RPMI7951 (cell line): ENCODE measurements around the gene ATP2B2. TPM values are rescaled to one million over a fixed set of nuclear protein-coding genes. Genes with fewer than 3 reads are reported as not detected.
A peak's percentile ranks its signal among the peaks of the same experiment; 100 is the strongest.

Source experiments
- DNase-seq: peaks from one replicate; pipeline ENCODE4 v3.0.0-alpha.2; 2012; ENCODE audit warnings: low read depth
- total RNA-seq: library from RNA; depleted of rRNA; stranded (reverse); fragments of >200 nt; shearing (Covaris generic); gene quantifications from 2 replicates; pipeline ENCODE4 v1.2.3, GENCODE V29; 2014

The ATP2B2 gene
- total RNA-seq, 1 experiment from 2014 or later, result 0.72 TPM

- DNase-seq, result peak; percentile 53
Observed at GRCh38 chr3:10432156-10432845, 73.1 kb downstream of the ATP2B2 start.

DNA sequence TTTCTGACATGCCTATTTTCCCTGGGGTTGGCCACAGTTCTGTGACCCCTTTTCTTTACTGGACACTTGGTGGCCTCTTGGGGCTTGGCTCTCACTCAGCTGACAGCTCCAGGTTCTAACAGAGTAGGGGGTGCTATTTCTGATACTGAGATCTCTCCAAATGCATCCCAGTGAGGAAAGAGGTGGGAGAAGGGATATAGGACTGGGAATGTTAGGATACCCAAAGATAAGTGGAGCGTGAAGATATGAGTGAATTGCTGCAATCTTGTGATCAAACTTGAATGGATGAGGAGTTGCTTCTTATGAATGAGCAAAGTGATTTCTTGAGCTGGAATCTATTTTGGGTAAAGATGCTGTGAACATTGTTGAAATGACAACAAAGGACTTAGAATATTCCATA is 74.6 kb downstream of the ATP2B2 start:
- no peak for DNase-seq

GRCh38 chr3:10428406-10429091 is 76.8 kb downstream of the ATP2B2 start:
- no peak for DNase-seq

DNA sequence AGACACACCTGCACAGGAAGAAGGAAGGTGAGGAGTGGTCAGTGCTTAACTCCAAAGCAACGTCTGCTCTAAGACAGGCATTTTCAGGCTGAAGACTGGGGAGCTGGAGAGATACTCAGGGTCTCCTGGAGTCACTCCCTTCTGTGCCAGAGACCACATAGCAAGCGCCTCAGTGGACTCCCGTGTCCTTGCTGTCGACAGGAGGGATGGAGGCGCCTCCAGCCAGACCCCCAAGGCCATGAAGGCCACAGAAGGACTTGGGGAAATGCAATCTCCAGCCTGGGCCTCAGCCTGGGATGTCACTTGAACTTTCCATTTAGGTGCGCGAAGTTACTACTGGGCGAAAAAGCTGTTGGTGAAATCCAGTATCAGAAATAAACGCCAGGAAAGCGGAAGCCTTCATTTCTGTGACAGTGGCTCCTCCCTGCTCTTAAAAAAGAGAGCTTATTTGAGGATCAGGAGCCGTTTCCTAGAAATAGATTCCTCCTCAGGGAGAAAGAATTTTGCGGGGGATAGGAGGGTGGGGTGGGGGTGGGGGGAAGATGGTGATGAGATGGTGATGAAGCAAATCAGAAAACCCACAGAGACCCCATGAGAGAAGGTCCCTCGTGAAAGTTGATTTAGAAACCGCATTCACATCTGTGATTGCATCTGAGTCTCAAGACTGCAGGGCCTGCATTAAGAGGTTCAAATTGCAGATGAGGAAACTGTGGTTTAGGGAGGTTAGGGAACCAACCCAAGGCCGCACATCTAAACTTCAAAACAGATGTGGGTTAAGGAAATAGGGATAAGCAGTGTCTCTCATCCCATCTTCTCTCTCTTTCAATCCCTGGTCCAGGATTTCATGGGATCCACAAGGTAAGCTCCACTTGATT is 78.8 kb downstream of the ATP2B2 start:
- no peak for DNase-seq

- DNase-seq, result no peak
Observed at GRCh38 chr3:10423171-10423882, 82.1 kb downstream of the ATP2B2 start.

GRCh38 chr3:10421996-10422395 is 83.4 kb downstream of the ATP2B2 start:
- DNase-seq, result no peak

DNA sequence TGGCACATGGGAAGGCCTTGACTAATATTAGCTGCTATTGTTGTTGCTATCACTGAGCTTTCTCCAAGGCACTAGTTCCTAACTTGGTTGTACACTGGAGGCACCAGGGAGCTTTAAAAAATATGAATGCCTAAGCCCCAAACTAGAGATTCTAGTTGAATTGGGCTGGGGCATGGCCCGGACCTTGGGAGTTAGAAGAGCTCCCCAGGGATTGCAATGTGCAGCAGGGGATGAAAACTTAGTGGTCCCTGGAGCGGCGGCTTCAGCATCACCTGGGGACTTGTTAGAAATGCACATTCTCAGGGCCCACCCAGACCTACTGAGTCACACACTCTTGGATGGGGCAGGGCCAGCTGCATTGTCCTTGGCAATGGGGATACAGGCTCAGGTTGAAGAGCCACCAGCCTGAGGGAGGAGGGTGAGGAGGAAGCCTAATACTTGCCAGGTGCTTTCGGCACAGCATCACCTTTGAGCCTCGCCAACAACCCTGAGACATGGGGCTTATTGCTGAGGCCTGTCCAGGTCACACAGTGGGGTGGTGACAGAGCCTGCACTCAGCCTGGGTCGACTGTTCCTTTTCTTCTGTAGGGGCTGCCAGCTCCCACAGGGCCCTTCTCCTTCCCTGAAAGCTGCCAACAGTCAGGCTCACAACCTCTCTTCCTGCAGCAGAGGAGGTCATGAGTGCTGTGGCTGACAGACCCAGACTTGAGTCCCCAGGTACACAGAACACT is 84.5 kb downstream of the ATP2B2 start:
- DNase-seq, result no peak

DNA sequence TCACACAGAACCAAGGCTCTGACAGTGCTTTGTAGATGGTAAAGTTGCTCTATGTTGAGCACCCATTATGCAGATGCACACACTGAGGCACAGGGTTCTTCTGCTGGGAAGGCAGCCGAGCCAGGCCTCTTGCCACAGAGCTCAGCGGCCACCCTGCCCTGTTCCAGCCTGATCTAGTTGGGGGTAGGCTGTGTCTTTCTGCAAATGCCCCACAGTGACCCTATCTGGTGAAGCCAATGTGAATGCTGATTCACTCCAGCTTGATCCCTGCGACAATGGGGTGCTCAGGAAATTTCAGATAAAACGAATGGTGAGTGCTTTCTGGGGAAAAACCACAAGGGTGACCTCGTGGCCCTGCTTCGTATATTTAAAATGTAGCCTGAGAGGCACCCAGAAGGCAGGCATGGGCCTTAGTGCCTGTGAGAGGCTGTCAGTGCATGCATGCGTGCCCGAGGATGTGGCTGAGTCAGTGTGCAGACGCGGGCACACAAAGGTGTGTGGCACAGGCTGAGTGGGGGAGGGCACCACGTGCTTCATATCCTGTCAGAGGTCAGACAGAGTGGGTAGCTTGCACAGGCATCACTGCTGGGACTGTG is 85.7 kb downstream of the ATP2B2 start:
- DNase-seq, result peak; percentile 39

DNA sequence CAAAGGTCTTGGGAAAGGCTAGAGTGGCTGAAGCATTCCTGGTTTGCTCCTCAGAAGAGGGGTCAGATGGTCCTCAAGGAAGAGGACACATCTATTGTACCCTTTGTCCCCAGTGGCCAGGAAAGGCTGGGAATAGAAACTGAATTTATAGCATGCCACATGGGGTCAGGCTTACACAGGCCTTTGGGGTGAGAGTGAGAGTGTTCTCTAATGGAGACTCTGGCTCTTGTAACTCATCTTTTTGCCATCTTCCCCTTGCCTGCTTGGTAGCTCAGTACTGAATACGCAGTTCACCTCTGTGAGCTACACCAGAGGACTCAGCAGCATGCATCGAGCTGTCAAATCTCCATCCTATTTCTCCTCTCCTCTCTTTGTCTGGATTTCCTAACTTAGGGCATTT is 87.5 kb downstream of the ATP2B2 start:
- peak; percentile 40 for DNase-seq

- DNase-seq, result no peak
Observed at GRCh38 chr3:10416730-10417300, 88.6 kb downstream of the ATP2B2 start.

- no peak for DNase-seq
Observed at GRCh38 chr3:10413041-10413440, 92.3 kb downstream of the ATP2B2 start.

DNA sequence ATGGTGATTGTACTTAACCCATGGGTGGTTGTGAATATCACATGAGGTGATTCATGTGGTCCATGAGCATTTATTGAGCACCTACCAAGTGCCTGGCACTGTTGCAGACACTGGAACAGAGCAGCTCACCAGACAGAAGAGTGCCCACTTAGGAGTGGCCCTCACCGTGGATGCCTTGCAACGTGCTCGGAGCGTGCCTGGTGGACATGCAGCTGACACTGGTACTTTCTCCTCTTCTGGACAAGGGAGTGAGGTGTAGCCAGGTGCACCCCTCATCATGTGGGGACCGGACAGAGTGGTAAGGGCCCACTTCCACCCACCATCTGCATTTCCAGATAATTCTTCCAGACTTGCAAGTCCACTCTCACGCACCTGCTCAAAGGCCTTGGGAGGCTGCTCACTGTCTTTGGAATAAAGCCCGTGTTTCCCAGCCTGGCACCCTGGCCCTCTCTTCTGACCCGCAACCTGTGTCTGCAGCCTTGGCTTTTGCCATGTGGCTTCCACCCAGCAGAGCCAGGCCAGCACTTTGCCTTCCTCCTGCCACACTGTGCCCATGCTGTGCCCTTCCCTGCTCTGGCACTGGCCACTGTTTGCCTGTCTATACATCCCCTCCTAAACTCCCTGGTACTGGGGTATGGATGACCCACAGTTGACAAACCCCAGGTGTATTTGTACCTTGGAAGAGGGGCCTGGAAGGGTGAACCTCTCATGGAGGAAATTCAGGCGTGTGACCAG is 93.6 kb downstream of the ATP2B2 start:
- no peak for DNase-seq

DNA sequence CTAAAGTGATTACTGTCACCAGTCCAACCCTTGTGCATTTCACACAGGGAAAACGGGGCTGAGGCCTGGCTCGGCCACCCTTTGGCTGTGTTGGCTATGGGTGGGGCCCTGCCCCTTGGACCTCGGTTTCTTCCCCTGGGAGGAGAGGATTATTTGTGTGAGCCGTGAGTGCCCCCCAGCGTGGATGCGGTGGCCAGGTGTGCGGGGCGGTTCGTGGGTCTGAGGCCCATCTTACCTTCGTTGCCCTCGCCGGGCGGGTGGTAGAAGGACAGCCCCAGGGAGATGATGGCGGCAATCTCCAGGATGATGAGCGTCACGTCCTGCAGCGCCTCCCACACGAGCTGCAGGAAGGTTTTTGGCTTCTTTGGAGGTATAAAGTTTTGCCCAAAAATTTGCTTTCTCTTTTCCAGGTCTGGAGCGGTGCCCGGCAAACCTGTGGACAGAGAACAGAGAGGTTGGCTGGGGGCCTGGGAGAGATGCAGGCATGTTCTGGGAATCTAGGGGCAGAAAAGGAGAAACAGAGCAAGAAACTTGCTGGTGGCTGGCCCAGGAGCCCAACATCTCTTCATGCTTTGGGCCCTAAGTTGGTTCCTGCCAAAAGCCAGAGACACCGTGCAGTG is 94.9 kb downstream of the ATP2B2 start:
- no peak for DNase-seq

GRCh38 chr3:10408680-10409079 is 96.7 kb downstream of the ATP2B2 start:
- DNase-seq, result peak; percentile 35

DNA sequence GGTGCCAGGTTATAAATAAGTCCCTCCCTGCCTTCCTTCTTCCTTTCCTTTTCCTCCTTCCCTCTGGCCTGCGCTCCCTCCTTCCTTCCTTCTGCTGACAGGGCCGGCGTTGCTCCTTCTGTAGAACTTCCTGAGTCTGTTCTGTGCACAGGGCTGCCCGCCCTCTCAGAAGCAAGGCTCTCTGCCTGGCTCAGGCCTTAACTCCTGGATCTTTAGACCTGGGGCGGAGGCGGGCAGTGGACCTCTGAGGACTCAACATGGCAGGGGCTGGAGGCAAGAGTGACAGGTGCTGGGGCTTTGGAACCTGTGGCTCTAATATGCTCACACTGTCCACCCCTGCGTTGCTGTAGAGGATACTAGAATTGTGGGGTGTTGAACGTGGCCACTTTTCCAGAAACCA is 98.0 kb downstream of the ATP2B2 start:
- DNase-seq, result no peak

DNA sequence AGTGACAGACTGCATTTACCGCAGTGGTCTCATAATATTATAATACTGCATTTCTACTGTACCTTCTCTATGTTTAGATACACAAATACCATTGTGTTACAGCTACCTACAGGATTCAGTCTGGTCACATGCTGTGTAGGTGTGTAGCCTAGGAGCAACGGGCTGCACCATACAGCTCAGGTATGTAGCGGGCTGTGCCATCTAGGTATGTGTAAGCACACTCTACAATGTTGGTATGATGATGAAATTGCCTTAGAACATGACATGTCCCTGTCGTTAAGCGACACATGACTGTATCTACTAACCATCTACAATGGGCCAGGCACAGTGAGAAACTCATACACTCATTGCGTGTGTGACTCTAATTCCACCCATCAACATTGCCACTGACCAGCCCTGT is 99.0 kb downstream of the ATP2B2 start:
- DNase-seq, result no peak

- DNase-seq, result no peak
Observed at GRCh38 chr3:10405816-10406215, 99.6 kb downstream of the ATP2B2 start.

DNA sequence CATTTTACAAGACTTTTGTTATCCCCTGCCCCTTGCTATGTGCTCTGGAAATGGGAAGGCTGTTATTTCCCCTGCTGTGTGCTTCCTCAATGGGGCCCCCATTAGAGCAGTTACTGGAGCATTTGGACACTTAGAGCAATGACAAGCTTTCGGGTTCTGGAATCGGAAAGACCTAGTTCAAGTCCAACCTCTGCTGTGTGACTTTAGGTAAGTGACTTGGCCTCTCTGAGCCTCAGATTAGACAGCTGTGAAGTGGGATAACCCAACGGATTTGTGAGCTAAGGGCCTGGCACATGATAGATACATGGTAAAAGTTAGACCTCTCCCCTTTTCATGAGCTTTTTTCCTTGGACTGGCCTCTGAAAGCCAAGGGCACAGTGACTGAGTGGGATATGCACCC is 100.5 kb downstream of the ATP2B2 start:
- no peak for DNase-seq

DNA sequence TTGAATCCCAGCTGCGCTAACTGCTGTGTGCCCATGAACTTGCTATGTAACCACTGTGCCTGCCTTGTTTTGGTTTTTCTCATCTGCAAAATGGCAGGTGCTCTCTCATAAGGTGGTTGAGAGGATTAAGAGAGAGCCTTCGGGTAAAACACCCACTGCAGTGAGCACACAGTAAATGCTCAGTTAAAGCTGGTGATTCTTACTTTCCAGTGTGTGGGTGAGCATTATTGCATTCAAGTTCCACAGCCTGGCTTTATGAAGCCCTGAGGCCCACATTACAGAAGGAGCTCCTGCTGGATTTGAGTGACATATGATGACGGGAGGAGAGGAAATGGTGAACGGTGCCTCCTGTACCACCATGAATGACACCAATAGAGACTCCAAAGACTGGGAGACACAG is 101.0 kb downstream of the ATP2B2 start:
- no peak for DNase-seq
